ENCODE measurements around the gene BBLN.

BBLN gene

GRCh38 chr9:128148509-128149000 lies 11.5 kb upstream of the BBLN start:
- no peak overlapping the region for H3K4me2 ChIP-seq (ENCODE audit: low read length)
- no peak overlapping the region for H3K4me3 ChIP-seq (ENCODE audit: low read length)
- H3K4me1 ChIP-seq (ENCODE audit: control insufficient read depth, low read length): no peaks in the 10 kb centered on the region
- no peaks in the 10 kb centered on the region for H3K79me2 ChIP-seq (ENCODE audit: control insufficient read depth, low read length)
- no peaks in the 10 kb centered on the region for H3K36me3 ChIP-seq (ENCODE audit: control insufficient read depth, low read length)
- H3K27me3 ChIP-seq (ENCODE audit: control insufficient read depth, low read length): no peaks in the 10 kb centered on the region
- no peaks in the 10 kb centered on the region for H4K20me1 ChIP-seq (ENCODE audit: control insufficient read depth, insufficient read depth, low read depth, low read length)
- no peak overlapping the region for H3K27ac ChIP-seq (ENCODE audit: low read depth, low read length)
- no peaks in the 10 kb centered on the region for H3K9me2 ChIP-seq (replicated peaks; ENCODE audit: control insufficient read depth, low read length)
- H3K9me3 ChIP-seq (ENCODE audit: control insufficient read depth, insufficient read depth, low read length): no peaks in the 10 kb centered on the region
- TF ChIP-seq EZH2phosphoT487 (IDR thresholded peaks at IDR 0.05; ENCODE audit: borderline replicate concordance, low read length): no peak
- TF ChIP-seq, protein P1, sequence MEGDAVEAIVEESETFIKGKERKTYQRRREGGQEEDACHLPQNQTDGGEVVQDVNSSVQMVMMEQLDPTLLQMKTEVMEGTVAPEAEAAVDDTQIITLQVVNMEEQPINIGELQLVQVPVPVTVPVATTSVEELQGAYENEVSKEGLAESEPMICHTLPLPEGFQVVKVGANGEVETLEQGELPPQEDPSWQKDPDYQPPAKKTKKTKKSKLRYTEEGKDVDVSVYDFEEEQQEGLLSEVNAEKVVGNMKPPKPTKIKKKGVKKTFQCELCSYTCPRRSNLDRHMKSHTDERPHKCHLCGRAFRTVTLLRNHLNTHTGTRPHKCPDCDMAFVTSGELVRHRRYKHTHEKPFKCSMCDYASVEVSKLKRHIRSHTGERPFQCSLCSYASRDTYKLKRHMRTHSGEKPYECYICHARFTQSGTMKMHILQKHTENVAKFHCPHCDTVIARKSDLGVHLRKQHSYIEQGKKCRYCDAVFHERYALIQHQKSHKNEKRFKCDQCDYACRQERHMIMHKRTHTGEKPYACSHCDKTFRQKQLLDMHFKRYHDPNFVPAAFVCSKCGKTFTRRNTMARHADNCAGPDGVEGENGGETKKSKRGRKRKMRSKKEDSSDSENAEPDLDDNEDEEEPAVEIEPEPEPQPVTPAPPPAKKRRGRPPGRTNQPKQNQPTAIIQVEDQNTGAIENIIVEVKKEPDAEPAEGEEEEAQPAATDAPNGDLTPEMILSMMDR (IDR thresholded peaks at IDR 0.05; ENCODE audit: low read depth, low read length, poor library complexity, severe bottlenecking): no peak
- no peaks in the 10 kb centered on the region for H3F3A ChIP-seq (ENCODE audit: control insufficient read depth, insufficient read depth)

GRCh38 chr9:128149001-128149701 lies 10.9 kb upstream of the BBLN start, which contains the start of gene LCN2:
Gene LCN2, plus strand, starts transcription at chr9:128149453. Its CDS starts 73 bp downstream, at chr9:128149526.
- Histone ChIP-seq H3K27ac (ENCODE audit: low read depth, low read length) (no peak within 1 kb of the TSS), H3K4me3 (ENCODE audit: low read length) (no peak within 1 kb of the TSS), H3K27me3 (ENCODE audit: control insufficient read depth, low read length) (no peaks in the 10 kb centered on the region), H3K79me2 (ENCODE audit: control insufficient read depth, low read length) (no peaks in the 10 kb centered on the region), H3K9me2 (replicated peaks; ENCODE audit: control insufficient read depth, low read length) (no peaks in the 10 kb centered on the region), H3F3A (ENCODE audit: control insufficient read depth, insufficient read depth) (no peaks in the 10 kb centered on the region), H4K20me1 (ENCODE audit: control insufficient read depth, insufficient read depth, low read depth, low read length) (no peaks in the 10 kb centered on the region), H3K9me3 (ENCODE audit: control insufficient read depth, insufficient read depth, low read length) (no peaks in the 10 kb centered on the region), H3K4me2 (ENCODE audit: low read length) (no peak within 1 kb of the TSS), H3K4me1 (ENCODE audit: control insufficient read depth, low read length) (no peaks in the 10 kb centered on the region), H3K36me3 (ENCODE audit: control insufficient read depth, low read length) (no peaks in the 10 kb centered on the region)
- no peak for TF ChIP-seq EZH2phosphoT487 (IDR thresholded peaks at IDR 0.05; ENCODE audit: borderline replicate concordance, low read length)
- TF ChIP-seq, protein P1 (IDR thresholded peaks at IDR 0.05; ENCODE audit: low read depth, low read length, poor library complexity, severe bottlenecking): no peak

DNA sequence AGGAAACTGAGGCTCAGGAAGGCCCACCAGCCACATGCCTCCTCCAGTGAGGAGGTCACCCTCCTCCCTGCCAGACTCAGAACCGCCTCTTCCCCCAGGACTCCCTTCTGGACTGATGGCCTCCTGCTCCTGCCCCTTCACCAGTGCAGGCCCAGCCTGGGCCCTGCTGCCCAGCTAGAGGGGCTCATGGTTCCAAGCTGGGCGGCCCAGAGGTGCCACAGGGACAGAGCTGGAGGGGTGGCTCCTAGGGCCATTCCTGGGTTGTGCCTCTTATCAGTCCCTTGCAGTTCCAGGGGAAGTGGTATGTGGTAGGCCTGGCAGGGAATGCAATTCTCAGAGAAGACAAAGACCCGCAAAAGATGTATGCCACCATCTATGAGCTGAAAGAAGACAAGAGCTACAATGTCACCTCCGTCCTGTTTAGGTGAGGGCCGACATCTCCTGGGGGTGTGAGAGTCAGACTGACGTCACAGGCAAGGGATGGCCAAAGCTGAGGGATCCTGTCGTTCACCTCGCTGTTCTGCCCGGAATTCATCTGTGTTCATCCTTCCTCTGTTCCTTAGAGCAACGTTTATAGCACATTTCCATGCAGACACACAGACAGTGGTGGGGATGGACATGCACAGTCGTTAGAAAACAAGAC lies 10.0 kb upstream of the BBLN start:
- Histone ChIP-seq H3K4me2 (ENCODE audit: low read length) (no peak overlapping the region), H3K9me2 (replicated peaks; ENCODE audit: control insufficient read depth, low read length) (no peaks in the 10 kb centered on the region), H3K36me3 (ENCODE audit: control insufficient read depth, low read length) (no peaks in the 10 kb centered on the region), H3K27ac (ENCODE audit: low read depth, low read length) (no peak overlapping the region), H3K9me3 (ENCODE audit: control insufficient read depth, insufficient read depth, low read length) (no peaks in the 10 kb centered on the region), H3K4me1 (ENCODE audit: control insufficient read depth, low read length) (no peaks in the 10 kb centered on the region), H3K27me3 (ENCODE audit: control insufficient read depth, low read length) (no peaks in the 10 kb centered on the region), H3F3A (ENCODE audit: control insufficient read depth, insufficient read depth) (no peaks in the 10 kb centered on the region), H4K20me1 (ENCODE audit: control insufficient read depth, insufficient read depth, low read depth, low read length) (no peaks in the 10 kb centered on the region), H3K79me2 (ENCODE audit: control insufficient read depth, low read length) (no peaks in the 10 kb centered on the region), H3K4me3 (ENCODE audit: low read length) (no peak overlapping the region)
- no peak for TF ChIP-seq EZH2phosphoT487 (IDR thresholded peaks at IDR 0.05; ENCODE audit: borderline replicate concordance, low read length)
- TF ChIP-seq, protein P1 (IDR thresholded peaks at IDR 0.05; ENCODE audit: low read depth, low read length, poor library complexity, severe bottlenecking): no peak

All from DOHH2 (cell line).